Raji (cell line): ENCODE results near the gene EGFL6.

Experiments
- POLR2A ChIP-seq: IDR thresholded peaks from 2 replicates; pipeline ENCODE4 v1.6.1; 2011; ENCODE audit warnings: low read depth, low read length, control low read depth; ENCODE audit not compliant: insufficient read depth

EGFL6 gene

GRCh38 chrX:13579661-13580060 is 10.3 kb downstream of the EGFL6 start:
- no peak for TF ChIP-seq POLR2A

DNA sequence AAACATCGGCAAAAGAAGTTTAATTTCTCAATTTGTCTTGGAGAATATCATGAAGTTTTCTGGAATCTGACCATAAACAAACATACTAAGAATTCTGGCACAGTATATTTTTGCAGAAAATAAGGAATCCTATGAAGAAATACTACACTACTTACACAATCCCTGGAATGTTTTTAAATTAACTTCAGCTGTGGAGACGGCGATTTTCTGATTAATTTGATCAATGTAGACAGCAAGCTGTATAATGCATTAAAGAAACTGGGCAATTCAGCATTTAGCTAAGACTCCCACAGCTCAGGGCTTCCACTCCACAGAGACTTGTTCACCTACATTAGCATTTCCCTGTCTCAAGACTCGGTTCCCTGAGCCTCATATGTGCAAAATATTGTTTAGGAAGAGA is 12.2 kb downstream of the EGFL6 start:
- no peak for TF ChIP-seq POLR2A

DNA sequence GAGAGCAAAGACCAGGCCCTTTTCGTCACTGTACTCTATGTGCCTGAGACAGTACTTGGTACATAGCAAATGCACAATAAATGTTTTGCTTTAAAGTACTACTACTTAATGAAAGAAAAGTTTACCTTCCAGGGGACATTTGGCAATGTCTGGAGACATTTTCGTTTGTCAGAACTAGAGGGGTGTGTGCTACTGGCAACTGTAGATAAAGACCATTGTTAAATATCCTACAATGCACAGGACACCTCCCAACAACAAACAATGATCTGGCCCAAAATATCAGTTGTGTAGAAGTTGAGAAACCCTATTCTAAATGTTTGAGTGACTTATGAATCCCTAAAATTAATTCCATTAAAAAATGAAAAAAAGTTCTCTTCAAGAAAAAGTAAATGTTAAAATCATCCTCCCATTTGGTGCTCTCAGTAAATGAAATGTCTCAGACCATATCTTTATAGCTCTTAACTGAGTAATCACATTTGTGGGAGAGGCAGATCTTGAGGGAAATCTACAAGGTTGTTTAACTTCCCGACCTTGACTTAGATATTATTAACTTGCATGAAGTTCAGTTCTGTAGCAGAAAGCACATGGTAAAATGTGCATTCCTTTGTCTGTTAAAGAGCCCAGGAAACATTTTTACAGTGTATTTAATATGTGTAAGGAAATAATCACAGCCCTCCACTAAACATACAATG is 18.5 kb downstream of the EGFL6 start:
- no peak for TF ChIP-seq POLR2A

DNA sequence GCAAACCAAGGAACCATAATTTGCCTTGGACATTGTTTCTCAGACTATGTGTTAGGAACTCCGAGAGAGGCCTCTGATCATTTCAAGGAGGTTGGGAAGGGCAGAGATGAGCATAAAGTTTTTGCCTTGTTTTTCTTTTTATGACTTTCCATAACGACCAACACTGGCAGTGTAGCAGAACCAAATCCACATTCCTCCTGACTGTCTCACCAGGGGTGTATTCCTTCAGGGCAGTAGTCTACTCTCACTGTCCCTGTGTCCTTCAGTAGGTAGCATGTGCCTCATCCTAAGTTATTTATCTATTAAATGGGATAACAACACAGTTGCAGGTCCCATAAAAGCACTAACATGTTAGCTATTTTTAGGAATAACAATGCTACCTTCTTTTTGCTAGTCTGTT is 20.8 kb downstream of the EGFL6 start:
- no peak for TF ChIP-seq POLR2A

DNA sequence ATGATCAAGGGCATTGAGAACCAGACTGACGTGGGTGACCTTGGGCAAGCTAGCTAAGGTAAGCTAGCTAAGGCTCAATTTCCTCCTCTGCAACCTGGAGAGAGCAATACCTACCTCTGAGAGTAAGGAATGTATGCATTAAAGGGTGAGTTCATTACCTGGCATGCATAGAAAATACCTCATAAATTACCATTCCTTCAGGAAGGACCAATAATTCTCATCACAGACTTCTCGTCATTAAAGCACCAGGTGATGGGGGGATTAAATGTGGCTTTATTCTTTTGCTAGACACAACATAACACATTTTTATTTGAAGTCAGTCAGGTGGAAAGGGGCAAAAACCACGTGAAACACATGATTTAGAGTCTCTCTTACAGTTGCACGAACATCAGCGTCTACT is 21.5 kb downstream of the EGFL6 start:
- no peak for TF ChIP-seq POLR2A

DNA sequence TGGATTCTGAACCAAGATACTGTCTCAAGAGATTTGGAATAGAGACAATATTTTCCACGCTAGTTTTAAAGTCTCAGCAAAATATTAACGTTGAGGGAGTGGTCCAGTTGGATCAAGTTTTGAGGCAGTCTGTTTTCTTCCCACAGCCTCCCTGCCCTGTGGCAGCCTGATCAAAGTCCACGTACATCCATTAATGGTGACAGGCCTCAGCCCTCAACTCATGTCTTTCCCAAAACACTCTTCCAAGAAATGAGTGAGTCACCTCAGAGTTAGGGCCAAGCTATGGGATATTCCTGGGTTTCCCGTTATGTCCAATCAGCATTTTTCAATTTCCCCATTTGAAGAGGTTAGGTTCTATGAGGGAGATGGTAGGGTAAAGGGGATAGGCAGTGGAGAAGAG is 28.5 kb downstream of the EGFL6 start:
- no peak for TF ChIP-seq POLR2A

- TF ChIP-seq POLR2A, result no peak
These were observed 29.5 kb downstream of the EGFL6 start for GRCh38 chrX:13598877-13599276.

DNA sequence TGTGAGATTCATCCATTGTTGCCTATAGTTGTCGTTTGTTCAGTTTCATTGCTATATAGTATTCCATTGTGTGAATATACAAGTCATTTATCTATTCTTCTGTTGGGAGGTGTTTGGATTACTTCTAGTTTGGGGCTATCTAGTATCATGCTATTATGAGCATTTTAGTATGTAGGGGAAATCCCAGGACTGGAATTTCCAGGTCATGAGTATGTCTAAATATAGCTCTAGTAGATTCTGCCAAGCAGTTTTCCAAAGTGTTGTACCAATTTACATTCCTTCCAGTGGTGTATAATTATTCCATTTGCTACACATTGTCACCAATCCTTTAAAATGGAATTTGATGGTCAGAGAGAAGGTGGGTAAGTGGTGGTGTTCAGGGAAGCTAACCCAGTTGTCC is 30.1 kb downstream of the EGFL6 start:
- no peak for TF ChIP-seq POLR2A

DNA sequence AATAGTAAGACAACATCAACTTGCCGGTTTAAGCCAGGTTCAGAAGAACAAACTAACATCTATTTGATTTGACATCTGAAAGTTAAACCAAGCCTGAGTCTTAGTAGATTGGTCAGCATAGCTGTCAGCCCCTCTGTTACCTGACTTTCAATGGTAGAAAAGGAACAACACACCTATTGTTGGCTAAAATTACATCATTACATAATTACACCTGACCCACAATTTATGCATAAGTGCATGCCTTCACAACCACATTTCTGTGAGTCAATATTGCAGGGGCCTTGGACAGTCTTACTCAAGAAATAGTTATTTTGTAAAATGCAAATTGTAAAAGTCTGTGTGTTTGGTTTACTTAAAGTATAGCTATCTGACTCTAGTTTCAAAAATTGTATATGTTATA is 36.2 kb downstream of the EGFL6 start:
- no peak for TF ChIP-seq POLR2A

DNA sequence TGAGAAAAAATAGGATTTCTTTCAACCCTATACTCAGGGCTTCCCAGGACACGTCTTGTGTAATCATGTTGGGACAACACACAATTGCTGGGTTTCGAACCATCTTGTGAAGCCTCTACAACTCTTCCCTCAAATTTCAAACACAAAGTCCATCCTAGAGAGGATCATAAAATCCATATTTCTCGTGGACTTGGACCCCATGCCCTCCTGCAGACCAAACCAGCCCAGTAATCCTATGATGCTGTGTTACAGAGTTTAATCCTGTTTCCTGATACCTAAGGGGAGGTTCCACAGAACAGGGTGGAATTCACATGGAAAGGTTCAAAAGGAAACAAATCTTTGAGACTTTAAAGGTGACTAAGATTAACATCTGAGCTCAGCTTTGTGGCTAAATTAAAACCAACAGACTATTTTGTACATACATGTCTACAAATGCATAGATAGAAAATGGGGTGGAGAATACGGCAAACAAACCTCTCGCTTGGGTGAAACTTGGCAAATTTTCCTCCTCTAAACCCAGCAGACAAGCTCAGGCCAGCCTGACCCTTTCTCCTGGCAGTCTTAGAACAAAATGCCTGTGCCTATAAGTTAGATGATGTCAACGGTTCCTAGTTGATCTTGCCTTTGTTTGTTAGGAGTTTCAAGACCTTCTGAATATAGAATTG is 38.1 kb downstream of the EGFL6 start:
- no peak for TF ChIP-seq POLR2A

DNA sequence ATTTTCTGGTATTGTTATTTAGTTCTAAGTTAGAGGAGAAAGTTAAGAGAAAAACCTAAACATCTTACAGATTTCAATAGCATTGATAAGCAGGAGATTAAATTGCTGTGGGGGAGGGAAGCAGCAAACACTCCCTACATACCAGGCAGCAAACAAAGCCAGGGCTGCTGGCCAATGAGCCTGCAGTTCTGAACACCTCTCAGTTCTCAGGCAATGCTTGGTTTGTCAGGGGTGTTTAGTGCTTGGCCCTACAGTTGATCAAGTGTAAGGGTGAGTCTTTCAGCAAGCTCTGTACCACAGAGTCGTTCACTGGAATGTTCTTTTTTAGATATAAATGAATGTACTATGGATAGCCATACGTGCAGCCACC is 38.6 kb downstream of the EGFL6 start:
- no peak for TF ChIP-seq POLR2A

DNA sequence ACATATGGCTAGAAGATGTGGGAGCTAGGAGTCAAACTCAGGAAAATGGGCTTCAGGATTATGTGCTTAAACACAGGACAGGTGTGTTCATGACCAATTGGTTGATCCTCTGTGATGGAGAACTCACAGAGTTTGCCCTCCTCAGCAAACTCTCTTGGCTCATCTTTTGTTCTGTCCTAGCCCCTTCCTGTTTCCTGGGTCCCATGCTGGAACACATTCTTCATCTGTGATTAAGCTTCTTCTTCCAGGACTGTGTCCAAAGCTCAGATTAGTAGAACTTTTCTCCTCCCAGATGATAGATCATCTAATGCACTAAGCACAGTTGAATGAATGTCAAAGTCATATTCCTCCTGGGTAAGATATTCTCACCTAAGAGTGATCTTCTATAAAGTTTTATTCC is 44.8 kb downstream of the EGFL6 start:
- no peak for TF ChIP-seq POLR2A

GRCh38 chrX:13620207-13620606 is 50.8 kb downstream of the EGFL6 start:
- no peak for TF ChIP-seq POLR2A

DNA sequence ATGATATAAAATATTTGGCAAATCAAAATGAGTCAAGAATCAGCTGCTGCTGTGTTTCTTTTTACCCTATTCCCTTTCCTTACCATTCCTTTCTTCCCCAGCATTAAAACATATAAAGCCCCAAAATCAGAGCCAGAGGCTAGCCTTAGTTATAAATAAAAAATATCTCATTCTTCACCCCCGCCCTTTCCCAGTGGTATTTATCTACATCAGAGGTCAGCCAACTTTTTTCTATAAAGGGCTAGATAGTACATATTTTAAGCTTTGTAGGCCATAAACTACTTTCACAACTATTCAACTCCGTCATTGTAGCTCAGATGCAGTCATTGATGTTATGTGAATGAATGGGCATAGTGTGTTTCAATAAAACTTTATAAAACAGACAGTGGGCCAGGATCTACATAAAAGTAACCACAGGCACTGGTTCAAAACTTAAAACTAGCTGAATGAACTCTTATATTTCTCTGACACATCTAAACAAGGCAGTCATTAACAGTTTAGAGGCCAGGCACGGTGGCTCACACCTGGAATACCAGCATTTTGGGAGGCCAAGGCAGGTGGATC is 53.1 kb downstream of the EGFL6 start:
- no peak for TF ChIP-seq POLR2A

GRCh38 chrX:13627306-13627705 is 57.9 kb downstream of the EGFL6 start:
- TF ChIP-seq POLR2A, result no peak

DNA sequence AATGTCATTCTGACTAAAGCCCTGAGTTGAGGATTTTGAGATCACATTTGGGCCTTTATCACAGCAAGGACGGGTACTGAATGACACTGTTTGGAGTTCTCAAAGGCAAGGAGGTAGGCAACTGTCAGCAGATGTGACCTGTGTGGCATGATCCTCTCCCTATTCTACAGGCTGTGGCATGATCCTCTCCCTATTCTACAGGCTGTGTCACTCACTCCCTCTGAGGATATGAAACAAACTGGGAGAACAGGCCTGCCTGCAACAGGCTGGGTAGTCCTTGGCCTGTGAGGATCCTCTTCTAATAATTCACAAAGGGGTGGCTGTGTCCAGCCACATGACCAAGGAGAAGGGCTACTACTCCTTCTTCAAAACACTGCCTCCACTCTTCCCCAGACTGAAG is 68.6 kb downstream of the EGFL6 start:
- no peak for TF ChIP-seq POLR2A

DNA sequence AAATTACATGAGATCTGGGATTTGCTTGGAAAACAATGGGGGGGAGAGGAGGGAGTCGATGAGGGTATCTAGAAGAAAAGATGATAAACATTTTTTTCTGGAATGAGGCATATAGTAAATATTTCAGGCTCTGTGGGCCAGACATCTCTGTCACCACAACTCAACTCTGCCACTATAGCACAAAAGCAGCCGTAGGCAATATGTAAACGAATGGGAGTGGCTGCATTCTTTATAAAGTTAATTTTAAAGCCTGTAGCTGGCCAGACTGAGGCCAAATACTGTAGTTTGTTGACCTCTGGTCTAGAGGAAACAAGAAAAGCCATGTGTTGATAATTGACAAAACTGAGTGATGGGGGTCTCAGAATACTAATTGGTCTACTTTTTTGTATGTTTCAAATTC is 69.4 kb downstream of the EGFL6 start:
- TF ChIP-seq POLR2A, result no peak
